NK-92 treated with Interleukin-12 subunit alpha and Interleukin-12 subunit beta, amount 100 ng/mL, for 24 hours (cell line): ENCODE results near the gene SLC25A1.

Source experiments
- DNase-seq: peaks from one replicate; lab custom pipeline; 2025; lab: John Stamatoyannopoulos, UW

The SLC25A1 gene

GRCh38 chr22:19180740-19181410 lies 2.3 kb upstream of the SLC25A1 start:
- DNase-seq = no peak

GRCh38 chr22:19180234-19180633 lies 1.7 kb upstream of the SLC25A1 start:
- no peak for DNase-seq

GRCh38 chr22:19179497-19180048 lies 1.0 kb upstream of the SLC25A1 start:
- no peak for DNase-seq

GRCh38 chr22:19178065-19178656 lies 375 bp downstream of the SLC25A1 start:
- DNase-seq = no peak

GRCh38 chr22:19177164-19178064 lies 1.1 kb downstream of the SLC25A1 start:
- DNase-seq = no peak

GRCh38 chr22:19176732-19177131 lies 1.8 kb downstream of the SLC25A1 start:
- DNase-seq = no peak

GRCh38 chr22:19176175-19176643 lies 2.3 kb downstream of the SLC25A1 start:
- DNase-seq = no peak

GRCh38 chr22:19175602-19176174 lies 2.8 kb downstream of the SLC25A1 start:
- DNase-seq = no peak

- no peak for DNase-seq
These were observed 3.4 kb downstream of the SLC25A1 start for GRCh38 chr22:19175026-19175601.

- no peak for DNase-seq
These were observed 4.2 kb downstream of the SLC25A1 start for GRCh38 chr22:19174106-19175025.

GRCh38 chr22:19173047-19174035 lies 5.2 kb downstream of the SLC25A1 start:
- no peak for DNase-seq

GRCh38 chr22:19172213-19173046 lies 6.1 kb downstream of the SLC25A1 start:
- no peak for DNase-seq

- no peak for DNase-seq
These were observed 8.6 kb downstream of the SLC25A1 start for GRCh38 chr22:19169947-19170318.

GRCh38 chr22:19169002-19169946 lies 9.3 kb downstream of the SLC25A1 start:
- no peak for DNase-seq

GRCh38 chr22:19168088-19168890 lies 10.2 kb downstream of the SLC25A1 start:
- no peak for DNase-seq

GRCh38 chr22:19167106-19167869 lies 11.2 kb downstream of the SLC25A1 start:
- no peak for DNase-seq
